GM19468 (cell line): ENCODE data around the gene LAMTOR4.
"Not testable (repeated sequence)": the region's sequence is repeated elsewhere in the genome, so short reads cannot be mapped to it uniquely, and the experiment has no call there.

ENCODE experiments used
- ATAC-seq: cut with Tn5 transposase; IDR thresholded peaks from one replicate; pipeline ENCODE4 v1.9.1; 2021; ENCODE audit warnings: mild to moderate bottlenecking, moderate library complexity, moderate number of reproducible peaks; ENCODE audit not compliant: unreplicated experiment; ENCODE audit errors: extremely low read depth

The LAMTOR4 gene

DNA sequence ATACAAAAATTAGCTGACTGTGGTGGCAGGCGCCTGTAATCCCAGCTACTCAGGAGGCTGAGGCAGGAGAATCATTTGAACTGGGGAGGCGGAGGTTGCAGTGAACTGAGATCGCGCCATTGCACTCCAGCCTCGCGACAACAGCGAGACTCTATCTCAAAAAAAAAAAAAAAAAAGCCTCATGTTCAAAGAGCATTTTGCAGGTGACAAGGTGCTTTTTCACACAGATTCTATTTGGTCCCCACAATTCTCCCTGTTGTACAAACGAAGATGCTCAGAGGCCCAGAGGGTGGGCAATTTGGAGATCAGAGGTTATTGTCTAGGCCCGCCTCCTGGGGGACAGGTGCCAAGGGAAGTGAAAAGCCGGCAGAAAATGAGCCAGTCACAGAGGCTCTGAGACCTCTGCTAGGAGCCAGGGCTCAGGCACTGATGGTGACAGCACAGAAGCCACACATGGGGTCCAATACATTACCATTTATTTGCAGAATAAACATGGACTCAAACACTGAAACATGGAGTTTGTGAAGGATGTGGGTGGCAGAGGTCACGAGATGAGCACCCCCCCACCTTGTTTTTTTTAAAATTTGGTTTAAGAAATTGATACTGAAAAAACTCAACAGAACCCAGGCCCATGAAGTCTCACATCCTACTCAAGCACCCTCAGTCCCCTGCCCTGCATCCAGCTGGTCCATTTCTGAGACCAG lies 20.6 kb downstream of the LAMTOR4 start:
- ATAC-seq: no peak

DNA sequence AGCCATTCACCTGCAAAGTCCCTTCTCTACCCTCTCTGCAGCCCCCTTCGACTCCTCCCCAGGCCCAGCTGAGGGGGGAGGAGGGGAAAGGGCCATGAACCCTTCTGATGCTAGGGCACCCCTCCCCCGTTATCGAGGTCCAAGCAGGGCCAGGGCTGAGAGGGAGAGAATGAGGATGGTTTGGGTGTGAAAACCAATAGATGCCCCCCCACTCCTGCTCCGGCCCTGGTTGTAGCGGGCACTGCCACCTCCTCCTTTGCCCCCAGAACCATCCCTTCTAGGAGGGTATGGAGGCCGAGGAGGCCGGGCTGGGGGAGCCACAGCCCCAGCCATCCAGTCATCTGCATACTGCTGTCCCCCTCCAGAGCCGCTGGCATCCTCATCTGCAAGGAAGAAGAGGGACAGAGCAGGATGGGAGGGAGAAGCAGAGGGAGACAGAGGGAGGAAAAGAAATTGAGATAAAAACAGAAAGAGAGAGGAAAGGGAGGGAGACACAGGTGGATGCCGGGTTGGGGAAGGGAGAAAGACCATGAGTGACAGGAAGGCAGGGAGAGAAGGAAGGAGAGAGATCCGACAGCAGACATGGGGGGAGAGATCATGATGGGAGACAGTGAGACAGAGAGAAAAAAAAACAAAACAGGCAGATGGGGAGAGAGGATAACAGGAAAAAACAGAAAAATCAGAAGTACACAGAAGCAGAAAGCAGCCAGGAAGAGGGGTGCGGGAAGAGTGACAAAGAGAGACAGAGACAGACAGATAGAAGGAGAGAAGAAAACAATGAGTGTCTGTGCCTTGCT lies 21.6 kb downstream of the LAMTOR4 start:
- no peak for ATAC-seq

DNA sequence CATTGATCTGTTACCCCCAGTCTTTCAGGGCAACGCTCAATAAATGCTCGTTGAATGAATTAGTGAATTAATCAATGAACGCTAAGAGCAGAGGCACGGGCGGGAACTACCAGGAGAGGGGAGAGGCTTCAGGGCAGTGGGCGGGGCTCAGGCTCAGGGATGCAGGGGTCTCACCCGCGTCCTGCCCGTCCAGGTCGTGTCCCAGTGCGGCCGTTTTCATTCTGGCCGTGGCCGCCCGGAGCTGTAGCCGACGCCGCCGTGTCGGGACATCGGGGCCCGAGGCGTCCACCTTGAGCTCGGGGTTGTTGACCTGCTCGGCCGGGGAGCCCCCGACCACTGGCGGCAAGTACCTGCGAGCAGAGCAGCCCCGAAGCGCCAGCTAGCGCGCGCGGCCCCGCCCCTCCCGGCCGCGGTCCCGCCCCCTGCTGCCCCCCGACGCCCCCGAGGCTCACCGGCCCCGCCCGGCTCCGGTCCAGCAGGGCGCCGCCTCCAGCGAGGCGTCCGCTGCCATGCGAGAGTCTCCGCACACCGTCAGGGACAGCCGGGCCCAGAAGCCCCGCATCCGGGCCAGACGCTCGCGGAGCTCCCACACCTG lies 22.5 kb downstream of the LAMTOR4 start:
- no peak for ATAC-seq

DNA sequence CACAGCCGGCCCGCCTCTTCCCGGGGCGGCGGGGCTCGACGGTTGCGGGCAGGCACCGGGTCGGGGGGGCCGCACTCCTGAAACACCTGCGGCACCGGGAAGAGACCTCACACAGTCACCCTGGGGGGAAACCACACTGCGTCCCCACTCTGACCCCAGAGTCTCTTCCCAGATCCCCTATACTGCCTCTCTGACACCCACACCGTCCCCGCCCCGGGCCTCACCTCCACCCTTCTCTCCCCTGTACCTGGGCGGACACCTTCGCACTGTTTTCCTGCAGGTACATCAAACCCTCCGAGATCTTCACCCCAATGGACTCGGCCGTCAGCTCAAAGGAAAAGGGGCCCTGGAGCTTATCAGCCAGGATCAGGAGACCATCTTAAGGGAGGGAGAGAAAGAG lies 23.1 kb downstream of the LAMTOR4 start:
- no peak for ATAC-seq

DNA sequence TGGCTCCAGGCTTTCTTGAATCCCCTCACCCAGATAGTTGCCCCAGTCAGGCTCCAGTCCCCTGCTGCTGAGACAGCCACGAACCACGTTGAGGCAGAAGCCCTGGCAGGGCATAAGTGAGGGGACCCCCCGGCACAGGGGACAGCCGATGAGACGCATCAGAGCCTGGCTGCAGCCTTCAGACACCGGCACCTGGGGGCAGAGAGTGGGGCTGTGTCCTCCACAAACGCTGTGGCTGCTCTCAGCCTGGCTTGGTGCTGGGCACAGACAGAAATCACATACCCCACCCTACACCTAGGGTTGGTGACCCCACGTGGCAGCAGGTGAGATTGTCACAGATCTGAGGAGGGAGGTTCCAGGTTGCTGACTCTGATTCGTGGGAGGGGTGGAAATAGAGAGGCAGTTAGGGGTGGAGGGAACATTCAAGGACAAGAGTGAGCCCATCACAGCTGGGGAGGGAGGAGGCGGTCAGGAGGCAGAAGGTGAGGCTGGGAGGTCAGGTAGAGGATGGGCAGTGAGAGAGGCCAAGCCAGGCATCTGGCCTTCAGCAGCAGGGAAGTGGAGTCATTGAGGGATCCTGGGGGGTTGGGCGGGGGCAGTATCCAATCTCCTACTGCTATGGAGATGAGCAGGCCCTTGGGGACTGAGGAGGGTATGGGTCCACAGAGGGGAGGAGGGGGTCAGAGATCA lies 25.2 kb downstream of the LAMTOR4 start:
- no peak for ATAC-seq

DNA sequence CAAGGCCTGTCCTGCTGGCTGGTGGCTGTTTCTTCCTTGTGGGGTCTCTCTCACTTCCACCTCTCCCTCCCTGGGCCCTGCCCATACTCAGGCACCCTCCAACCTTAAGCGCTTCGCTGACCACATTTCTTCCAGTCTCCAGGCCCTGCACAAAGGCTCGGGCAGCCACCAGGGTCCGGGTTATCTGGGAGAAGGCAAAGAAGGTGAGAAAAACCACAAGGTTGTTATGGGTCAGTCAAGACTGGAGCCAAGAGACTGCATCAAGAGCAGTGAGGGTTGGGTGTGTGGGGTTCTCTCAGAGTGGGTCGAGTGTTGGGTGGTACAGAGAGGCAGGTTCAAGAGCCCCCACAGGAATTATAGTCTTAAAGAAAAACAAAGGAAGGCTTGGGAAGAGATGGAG lies 25.9 kb downstream of the LAMTOR4 start:
- ATAC-seq: no peak

DNA sequence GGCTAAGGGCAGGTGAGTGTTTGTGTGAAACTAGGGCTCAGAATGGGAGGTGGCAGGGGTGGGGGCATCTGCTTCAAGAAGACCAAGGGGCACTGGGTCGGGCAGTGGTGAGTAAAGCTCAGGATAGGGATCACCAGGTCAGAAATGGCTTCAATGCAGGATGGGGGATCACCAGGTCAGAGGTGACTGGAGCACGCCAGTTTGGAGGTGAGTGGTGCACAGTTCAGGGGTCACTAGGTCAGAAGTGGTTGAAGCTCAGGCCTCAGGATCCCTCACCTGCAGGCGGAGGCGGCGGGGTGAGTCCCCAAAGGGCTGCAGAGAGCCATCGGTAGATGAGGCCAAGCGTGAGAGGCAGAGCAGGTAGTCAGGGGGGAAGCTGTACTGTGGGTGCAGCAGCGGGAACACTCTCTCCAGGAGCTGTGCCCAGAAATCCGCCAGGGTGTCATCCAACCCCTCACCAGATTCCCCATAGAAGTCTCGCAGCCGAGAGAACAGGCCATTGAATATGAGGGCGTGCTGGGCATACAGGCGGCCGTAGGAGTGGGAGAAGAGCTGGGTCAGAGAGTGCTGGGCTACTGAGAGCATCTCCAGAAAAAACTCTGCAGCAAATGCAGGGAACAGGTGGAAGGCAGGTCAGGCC lies 26.7 kb downstream of the LAMTOR4 start:
- no peak for ATAC-seq

DNA sequence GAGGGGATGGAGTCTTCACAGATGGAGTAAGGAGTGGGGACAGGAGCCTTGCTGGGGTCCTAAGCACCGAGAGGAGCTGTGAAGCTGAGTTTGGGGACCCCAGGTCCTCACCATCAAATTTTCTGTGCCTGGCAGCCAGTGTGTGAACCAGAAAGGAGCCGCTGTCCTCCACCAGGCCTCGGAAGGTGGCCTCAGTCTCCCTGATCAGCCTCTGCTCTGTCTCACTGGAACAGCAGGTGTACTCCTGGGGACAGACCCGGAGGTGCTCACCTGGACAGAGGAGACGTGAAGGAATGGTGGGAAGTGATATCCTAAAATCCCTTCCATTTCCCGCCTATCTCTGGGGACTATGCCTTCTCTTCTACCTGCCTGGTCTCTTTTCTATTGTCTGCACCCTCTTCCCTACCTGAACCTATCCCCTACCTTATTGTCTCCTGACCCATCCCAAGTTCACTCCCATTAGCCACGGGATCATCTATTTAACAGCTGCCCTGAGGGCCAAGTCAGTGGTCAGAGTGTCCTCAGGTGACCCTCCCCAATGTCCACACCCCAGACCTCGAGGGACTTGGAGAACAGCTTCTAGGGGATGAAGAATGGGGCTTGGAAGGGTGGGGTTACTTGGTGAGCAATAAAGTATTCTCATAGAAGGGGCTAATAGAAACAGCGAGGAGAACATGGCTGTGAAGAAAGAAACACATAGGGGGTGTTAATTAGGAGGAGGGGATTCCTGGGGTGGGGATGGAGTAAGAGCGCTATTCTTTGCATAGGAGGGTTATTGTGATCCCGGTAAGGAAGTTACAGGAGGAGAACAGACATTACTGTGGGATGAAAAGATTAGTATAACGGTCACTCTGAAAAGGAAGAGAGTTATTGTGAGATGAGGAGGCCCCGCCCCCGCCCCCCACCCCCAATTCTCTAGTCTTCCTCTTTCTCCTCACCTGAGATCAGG lies 27.7 kb downstream of the LAMTOR4 start:
- no peak for ATAC-seq

DNA sequence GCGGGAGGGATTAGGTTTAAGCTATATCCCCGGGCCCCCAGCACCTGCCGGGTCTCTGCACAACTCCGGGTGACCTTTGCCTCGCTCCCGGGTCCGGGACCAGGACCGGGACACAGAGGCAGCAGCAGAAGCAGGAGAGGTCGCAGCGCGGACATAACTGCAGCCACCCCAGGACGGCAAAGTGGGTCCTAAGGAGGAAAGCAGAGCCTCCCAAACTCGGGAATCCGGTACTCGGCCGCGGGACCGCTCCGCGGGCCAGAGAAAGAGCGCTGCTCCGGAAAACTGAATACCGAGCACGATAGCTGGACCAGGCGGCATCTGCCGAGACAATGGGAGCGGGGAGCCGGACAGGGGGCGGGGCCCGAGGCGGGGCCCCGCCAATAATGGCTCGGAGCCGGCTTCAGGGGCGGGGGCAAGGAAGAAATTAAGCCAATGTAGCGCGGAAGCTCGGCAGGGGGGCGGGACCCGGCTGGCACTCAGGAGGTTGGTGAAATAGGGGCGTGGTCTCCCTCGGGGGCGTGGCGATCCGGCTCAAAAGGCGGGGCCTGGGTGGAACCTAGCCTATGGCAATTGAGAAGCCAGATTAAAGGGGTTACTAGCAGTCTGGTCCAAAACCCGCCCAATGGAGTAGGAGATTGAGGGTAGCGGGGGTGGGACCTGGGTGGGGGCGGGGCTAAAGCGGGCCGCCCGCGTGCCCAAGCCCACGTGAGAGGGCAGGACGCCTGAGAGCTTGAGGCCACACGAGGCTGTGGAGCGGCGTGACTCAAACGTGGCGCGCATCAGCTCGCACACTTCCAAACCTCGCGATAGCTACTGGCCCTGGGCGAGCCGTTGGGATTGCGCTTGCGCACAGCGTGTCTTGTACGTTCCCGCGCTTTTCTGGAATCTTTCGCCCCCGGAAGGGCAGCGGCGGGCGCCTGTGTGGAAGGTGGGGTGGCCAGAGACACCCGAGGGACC lies 28.6 kb downstream of the LAMTOR4 start, which contains the start of the genes GPC2 and STAG3:
GPC2 (minus strand) TSS at position 337 of the 957 bp plus-strand sequence; CDS start at position 155, 182 bp downstream.
STAG3 (plus strand) TSS at position 874 of the 957 bp plus-strand sequence. CDS start 2,639 bp downstream, outside the sequence.
- peak; percentile 78 for ATAC-seq

DNA sequence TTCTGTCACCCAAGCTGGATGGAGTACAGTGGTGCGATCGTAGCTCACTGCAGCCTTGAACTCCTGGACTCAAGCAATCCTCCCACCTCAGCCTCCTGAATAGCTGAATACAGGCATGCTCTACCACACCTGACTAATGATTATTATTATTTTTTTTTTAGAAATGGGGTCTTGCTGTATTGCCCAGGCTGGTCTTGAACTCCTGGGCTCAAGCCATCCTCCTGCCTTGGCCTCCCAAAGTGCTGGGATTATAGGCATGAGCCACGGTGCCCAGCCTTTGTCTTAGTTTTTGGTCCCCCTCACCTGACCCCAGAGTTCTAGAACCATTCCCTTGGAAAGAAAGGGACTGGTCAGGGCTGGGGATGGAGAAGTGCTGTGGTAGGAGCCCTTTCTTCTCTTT lies 31.4 kb downstream of the LAMTOR4 start:
- ATAC-seq: not testable (repeated sequence)

DNA sequence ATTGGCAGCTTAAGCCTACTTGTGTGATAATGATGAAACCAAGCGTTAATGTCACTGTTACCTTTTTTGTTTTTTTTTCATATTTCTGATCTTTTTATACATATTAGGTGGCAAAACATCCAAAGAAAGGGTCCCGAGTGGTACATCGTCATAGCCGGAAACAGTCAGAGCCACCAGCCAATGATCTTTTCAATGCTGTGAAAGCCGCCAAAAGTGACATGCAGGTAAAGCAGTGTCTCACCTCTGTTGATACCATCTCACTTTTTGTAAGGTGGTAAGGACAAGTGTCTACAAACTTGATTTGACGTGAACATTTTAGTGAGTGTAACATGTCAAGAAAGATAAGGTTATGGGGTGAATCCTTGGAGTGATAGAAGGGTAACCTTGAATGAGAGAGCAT lies 33.9 kb downstream of the LAMTOR4 start:
- ATAC-seq: not testable (repeated sequence)

DNA sequence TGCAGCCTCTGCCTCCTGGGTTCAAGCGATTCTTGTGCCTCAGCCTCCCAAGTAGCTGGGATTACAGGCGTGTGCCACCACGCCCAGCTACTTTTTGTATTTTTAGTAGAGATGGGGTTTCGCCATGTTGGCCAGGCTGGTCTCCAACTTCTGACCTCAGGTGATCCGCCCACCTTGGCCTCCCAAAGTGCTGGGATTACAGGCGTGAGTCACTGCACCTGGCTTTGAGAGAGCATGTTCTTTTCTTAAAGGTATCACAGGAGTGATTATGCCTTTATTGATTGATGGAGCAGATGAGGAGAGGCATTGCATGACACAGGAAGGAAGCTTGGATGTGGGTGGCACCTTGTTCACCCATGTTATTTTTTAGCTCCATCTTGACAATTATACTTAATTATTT lies 34.4 kb downstream of the LAMTOR4 start:
- not testable (repeated sequence) for ATAC-seq

DNA sequence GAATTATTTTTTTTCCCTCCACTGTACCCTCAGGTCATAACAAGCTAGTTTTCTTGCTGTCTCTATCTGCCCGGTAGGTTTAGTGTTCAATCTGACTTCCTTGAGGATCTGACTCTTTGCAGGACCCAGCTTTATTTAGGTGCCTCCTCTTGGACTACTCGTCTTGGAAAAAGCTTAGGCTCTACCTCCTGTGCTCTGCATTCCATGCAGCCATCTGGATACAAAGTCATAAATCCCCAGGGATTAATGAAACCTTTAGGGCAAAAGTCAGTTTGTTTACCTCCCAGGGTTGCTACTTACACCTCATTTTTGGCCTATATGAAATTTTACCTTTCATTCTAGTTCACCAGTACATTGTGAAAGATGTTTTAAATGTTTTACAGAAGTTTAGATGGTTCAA lies 37.0 kb downstream of the LAMTOR4 start:
- ATAC-seq: no peak

DNA sequence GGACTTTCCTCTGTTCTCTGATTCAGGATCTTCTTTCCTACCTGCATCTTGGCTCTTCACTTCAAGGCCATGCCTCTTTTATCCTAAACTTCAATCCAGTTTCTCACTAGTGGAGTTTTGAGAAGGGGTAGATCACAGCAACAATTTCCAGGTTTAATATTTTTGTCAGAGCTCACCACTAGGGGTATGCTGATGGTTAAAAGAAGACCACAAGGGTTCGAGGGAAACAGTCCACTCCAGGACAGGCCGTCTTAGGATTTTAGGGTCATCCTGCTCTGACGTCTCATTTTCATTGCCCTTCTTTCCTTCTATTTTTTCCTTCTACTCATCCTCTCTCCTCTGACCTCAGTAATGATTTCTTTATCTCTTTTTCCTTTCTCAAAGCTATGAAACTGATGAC lies 40.3 kb downstream of the LAMTOR4 start:
- ATAC-seq: no peak

DNA sequence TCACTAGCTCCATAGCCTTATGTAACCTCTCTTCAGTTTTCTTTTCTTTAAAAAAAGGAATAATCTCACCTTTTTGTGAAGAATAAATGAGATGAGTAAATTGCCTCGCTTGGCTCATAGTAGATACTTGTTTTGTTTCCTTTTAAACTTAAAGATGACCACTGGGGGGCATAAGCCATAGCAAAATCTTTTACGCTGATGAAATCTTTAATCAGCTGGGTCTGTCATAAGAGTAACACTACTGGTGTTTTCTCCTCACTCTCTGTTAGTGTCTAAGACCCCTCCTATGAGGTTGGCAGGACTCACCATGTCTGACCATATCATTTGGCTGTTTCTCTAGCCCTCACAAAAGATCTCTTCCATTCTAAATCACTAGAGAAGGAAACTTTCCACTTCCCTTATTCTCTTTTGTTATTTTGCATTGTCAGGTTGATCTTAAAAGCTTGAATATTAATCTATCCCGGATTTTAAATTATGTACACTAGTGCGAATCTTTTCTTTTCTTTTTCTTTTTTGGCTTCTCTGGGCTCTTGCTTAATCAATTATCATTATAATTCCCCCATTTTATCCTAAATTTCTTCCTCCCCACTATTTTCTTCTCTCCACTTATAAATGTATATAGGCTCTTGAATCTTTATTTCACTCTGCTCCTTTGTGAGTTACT lies 41.5 kb downstream of the LAMTOR4 start:
- ATAC-seq: peak; percentile 29

DNA sequence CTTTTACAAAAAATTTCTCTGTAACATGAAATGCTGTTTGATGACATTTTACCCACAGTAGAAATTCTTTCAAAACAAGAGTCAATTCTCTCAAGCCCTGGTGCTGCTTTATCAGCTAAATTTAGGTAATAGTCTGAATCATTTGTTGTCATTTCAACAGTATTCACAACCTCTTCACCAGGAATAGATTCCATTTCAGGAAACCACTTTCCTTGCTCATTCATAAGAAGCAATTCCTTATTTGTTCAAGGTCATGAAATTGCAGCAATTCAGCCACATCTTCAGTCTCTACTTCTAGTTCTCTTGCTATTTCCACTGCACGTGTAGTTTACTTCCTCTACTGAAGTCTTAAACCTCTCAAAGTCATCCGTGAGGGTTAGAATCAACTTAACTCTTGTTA lies 43.1 kb downstream of the LAMTOR4 start:
- ATAC-seq: no peak

DNA sequence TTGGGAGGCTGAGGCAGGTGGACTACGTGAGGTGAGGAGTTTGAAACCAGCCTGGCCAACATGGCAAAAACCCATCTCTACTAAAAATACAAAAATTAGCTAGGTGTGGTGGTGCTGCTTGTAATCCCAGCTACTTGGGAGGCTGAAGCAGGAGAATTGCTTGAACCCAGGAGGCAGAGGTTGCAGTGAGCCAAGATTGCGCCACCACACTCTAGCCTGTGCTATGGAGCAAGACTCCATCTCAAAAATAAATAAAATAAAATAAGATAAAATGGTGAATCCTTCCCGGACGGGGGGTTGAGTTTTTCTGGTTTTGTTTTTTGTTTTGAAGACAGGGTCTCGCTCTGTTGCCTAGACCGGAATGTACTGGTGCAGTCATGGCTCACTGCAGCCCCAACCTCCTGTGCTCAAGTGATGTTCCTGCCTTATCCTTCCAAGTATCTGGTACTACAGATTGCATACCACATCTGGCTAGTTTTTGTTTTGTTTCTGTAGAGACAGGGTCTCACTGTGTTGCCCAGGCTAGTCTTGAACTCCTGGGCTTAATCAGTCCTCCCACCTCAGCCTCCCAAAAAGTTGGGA lies 43.7 kb downstream of the LAMTOR4 start:
- ATAC-seq: not testable (repeated sequence)
